HepG2 (cell line): ENCODE measurements around the gene HMBS. TPM values are rescaled to one million over a fixed set of nuclear protein-coding genes. Genes with fewer than 3 reads are reported as not detected.

Source experiments
- ATAC-seq: fragments of 200-7000 bp; cut with Tn5 transposase; 3 replicates; pipeline ENCODE4 v1.9.1; 2020; ENCODE audit warnings: mild to moderate bottlenecking, moderate library complexity
- BruUV-seq: library from RNA; stranded (reverse); fragments of 400-500 nt; replicated peaks from 2 replicates; lab custom pipeline; 2021; lab: Mats Ljungman, UMichigan
- CTCF ChIA-PET: fragments of 300-600 bp; formaldehyde crosslinking; extraction: SDS; loops from one replicate; lab custom pipeline; 2021; ENCODE audit warnings: low total read pairs, inconsistent platforms, low intra/inter-chr PET ratio; lab: Yijun Ruan, JAX
- POLR2A ChIA-PET: fragments of 350-600 bp; sonication (Branson Sonifier 250); formaldehyde crosslinking; loops from one replicate; lab custom pipeline; 2020; ENCODE audit warnings: antibody characterized with exemption, inconsistent platforms; lab: Yijun Ruan, JAX
- DNase-seq: peaks from one replicate; pipeline ENCODE4 v3.0.0-alpha.2; 2015; ENCODE audit warnings: low spot score
- FAIRE-seq: peaks from 3 replicates; lab custom pipeline; 2011; peaks lifted over from hg19 to GRCh38; lab: Jason Lieb, UNC
- H2AFZ ChIP-seq: one replicate; pipeline ENCODE4 v1.6.1; 2011; ENCODE audit warnings: low read length, inconsistent platforms
- H3K27ac ChIP-seq: fragments of 300-600 bp; 3 replicates; pipeline ENCODE4 v1.8.0; 2011; ENCODE audit warnings: mixed run types, mild to moderate bottlenecking, mixed read lengths, low read length, inconsistent platforms; ENCODE audit not compliant: insufficient read depth; ENCODE audit errors: extremely low read length
- H3K27me3 ChIP-seq, 2 experiments: fragments of 200-600 bp in 1 of 2; 2 replicates in 1 of 2; 3 replicates in 1 of 2; pipeline versions ENCODE4 v1.6.0 to v1.8.0; 2011; ENCODE audit warnings: low read length in 2 of 2, mild to moderate bottlenecking in 2 of 2, moderate library complexity in 2 of 2, inconsistent platforms in 1 of 2; ENCODE audit not compliant: insufficient read depth in 2 of 2, control insufficient read depth in 1 of 2
- H3K36me3 ChIP-seq, 2 experiments: fragments of 200-600 bp in 1 of 2; replicated peaks in 1 of 2; 2 replicates in 1 of 2; 3 replicates in 1 of 2; pipeline versions ENCODE4 v1.5.1 to v1.8.0; 2011; ENCODE audit warnings: low read length in 2 of 2, inconsistent platforms in 1 of 2; ENCODE audit not compliant: insufficient read depth in 2 of 2, control insufficient read depth in 1 of 2
- H3K4me1 ChIP-seq: 2 replicates; pipeline ENCODE4 v1.5.1; 2012; ENCODE audit warnings: low read length, inconsistent platforms; ENCODE audit not compliant: insufficient read depth
- H3K4me2 ChIP-seq: 2 replicates; pipeline ENCODE4 v1.6.0; 2011; ENCODE audit warnings: low read depth, low read length, inconsistent platforms
- H3K4me3 ChIP-seq, 3 experiments: fragments of 200-600 bp in 1 of 3; sonication (generic), shearing (Covaris generic) in 1 of 3; replicated peaks in 1 of 3; 2 replicates each; pipeline ENCODE4 v1.5.1; 2011 to 2016; ENCODE audit warnings: low read length in 3 of 3, inconsistent platforms in 2 of 3, low read depth in 2 of 3, mild to moderate bottlenecking in 2 of 3, control low read depth in 1 of 3, mixed read lengths in 1 of 3; ENCODE audit not compliant: insufficient read depth in 1 of 3
- H3K79me2 ChIP-seq: one replicate; pipeline ENCODE4 v1.6.1; 2011; ENCODE audit warnings: low read length, inconsistent platforms; ENCODE audit not compliant: insufficient read depth
- H3K9ac ChIP-seq: 2 replicates; pipeline ENCODE4 v1.6.0; 2011; ENCODE audit warnings: mild to moderate bottlenecking, low read depth, low read length, inconsistent platforms; ENCODE audit not compliant: insufficient read depth
- H3K9me3 ChIP-seq: 2 replicates; pipeline ENCODE4 v1.5.1; 2012; ENCODE audit warnings: mild to moderate bottlenecking, low read length
- H4K20me1 ChIP-seq: 2 replicates; pipeline ENCODE4 v1.6.0; 2011; ENCODE audit warnings: inconsistent platforms, mild to moderate bottlenecking, low read length, moderate library complexity; ENCODE audit not compliant: insufficient read depth
- CHD4 ChIP-seq: fragments of 200-600 bp; sonication (generic); IDR thresholded peaks from 2 replicates; pipeline ENCODE4 v1.7.0; 2017; ENCODE audit warnings: mild to moderate bottlenecking, low read length, borderline replicate concordance
- ELF3 ChIP-seq: IDR thresholded peaks from 2 replicates; pipeline ENCODE4 v1.6.1; 2016; ENCODE audit warnings: missing genetic modification reagents, missing compliant biosample characterization
- KLF9 ChIP-seq: IDR thresholded peaks from 2 replicates; pipeline ENCODE4 v1.6.1; 2016; ENCODE audit warnings: low read depth
- MTA1 ChIP-seq: sonication (generic); formaldehyde crosslinking; IDR thresholded peaks from 2 replicates; pipeline ENCODE4 v1.4.0; 2020; ENCODE audit warnings: missing genetic modification reagents, mild to moderate bottlenecking, borderline replicate concordance
- NFYC ChIP-seq: IDR thresholded peaks from 2 replicates; pipeline ENCODE4 v1.6.1; 2016; ENCODE audit warnings: missing genetic modification reagents, missing compliant biosample characterization
- NR2C2 ChIP-seq: sonication (generic); formaldehyde crosslinking; IDR thresholded peaks from 2 replicates; pipeline ENCODE4 v1.4.0; 2020; ENCODE audit warnings: missing genetic modification reagents, mild to moderate bottlenecking, moderate library complexity, borderline replicate concordance
- SOX6 ChIP-seq, 2 experiments: fragments of 450-650 bp in 1 of 2; sonication (generic) in 1 of 2; formaldehyde crosslinking in 1 of 2; IDR thresholded peaks; 2 replicates each; pipeline versions ENCODE4 v1.4.0 to v1.6.1; 2017 to 2020; ENCODE audit warnings: antibody characterized with exemption in 1 of 2, mild to moderate bottlenecking in 1 of 2, missing genetic modification reagents in 1 of 2
- SYNCRIP ChIP-seq: fragments of 200-400 bp; formaldehyde crosslinking; IDR thresholded peaks from 2 replicates; pipeline ENCODE4 v1.6.1; 2018; ENCODE audit warnings: mild to moderate bottlenecking, low read depth, low read length; ENCODE audit not compliant: insufficient read depth
- ZNF10 ChIP-seq: sonication (generic); formaldehyde crosslinking; IDR thresholded peaks from 2 replicates; pipeline ENCODE4 v1.4.0; 2020; ENCODE audit warnings: mild to moderate bottlenecking, low read depth, missing genetic modification reagents, borderline replicate concordance
- ZNF33B ChIP-seq: sonication (generic); formaldehyde crosslinking; IDR thresholded peaks from 2 replicates; pipeline ENCODE4 v1.5.1; 2020; ENCODE audit warnings: mild to moderate bottlenecking, missing genetic modification reagents
- ZNF629 ChIP-seq: sonication (generic); formaldehyde crosslinking; conservative IDR thresholded peaks from 2 replicates; pipeline ENCODE4 v1.5.0; 2020; ENCODE audit warnings: missing genetic modification reagents
- WGBS: methylation state at CpG from one replicate; pipeline ENCODE4 v1.1.6; 2017; ENCODE audit warnings: low lambda C conversion rate; 5-methylcytosine and 5-hydroxymethylcytosine counted together
- in situ Hi-C: cut with HindIII; loops from 2 replicates; pipeline ENCODE4 v1.10.0; 2017; ENCODE audit warnings: low pct_unique_long_range_greater_than_20kb; ENCODE audit not compliant: extremely low pct_ligation_motif_present
- intact Hi-C: fragments of 100-400 bp; cut with micrococcal nuclease; formaldehyde crosslinking; loops from one replicate; pipeline ENCODE4 v1.10.0; 2022; ENCODE audit not compliant: unreplicated experiment
- polyA plus RNA-seq, 8 experiments: library from polyadenylated mRNA; depleted of rRNA in 3 of 8; stranded (reverse) in 7 of 8; unstranded in 1 of 8; fragments of >200 nt; fragmentation: Illumina TruSeq in 4 of 8; extraction: Trizol in 4 of 8; gene quantifications; 2 replicates each; pipeline versions ENCODE4 v1.2.1 to v1.2.3, GENCODE V29; 2011 to 2016; ENCODE audit warnings: low read depth in 4 of 8, missing spikeins in 1 of 8, mixed read lengths in 1 of 8; ENCODE audit not compliant: insufficient read depth in 1 of 8
- total RNA-seq, 5 experiments: library from RNA; depleted of rRNA; stranded (reverse); fragments of >200 nt; fragmentation: Illumina TruSeq; extraction: Trizol; gene quantifications; 2 replicates each; pipeline ENCODE4 v1.2.3, GENCODE V29; 2016; ENCODE audit warnings: low read depth in 1 of 5
- TF ChIP-seq, protein P1 (sequence below), 2 experiments: IDR thresholded peaks; 2 replicates each; pipeline ENCODE4 v1.6.1; 2011 to 2012; ENCODE audit warnings: low read length in 2 of 2, borderline replicate concordance in 1 of 2, low read depth in 1 of 2, mild to moderate bottlenecking in 1 of 2, moderate library complexity in 1 of 2

HMBS gene
- total and polyA plus RNA-seq, 2 of the 13 experiments (the other 11 are each of a cell fraction or from before 2014, with no cell fraction given), result 9.4 to 46.9 TPM

GRCh38 chr11:119117004-119117706 is 32.5 kb downstream of the HMBS start:
- H3K36me3 ChIP-seq, result peaks cover 12 to 17% of the 10 kb centered on the region in 2 experiments
- H3K4me3 ChIP-seq, result no peak overlapping the region
- in situ Hi-C loops (no loop called here), intact Hi-C loops (no loop called here)
- no peaks in the 10 kb centered on the region for H4K20me1 ChIP-seq
- TF ChIP-seq KLF9 (CRISPR knock-in tag), result no peak
- TF ChIP-seq ZNF10, result no peak
- no peak for TF ChIP-seq NFYC
- TF ChIP-seq CHD4, result peak; percentile 56; the same call in 1 of the 2 replicates
- TF ChIP-seq ZNF33B (CRISPR knock-in tag), result no peak
- TF ChIP-seq ZNF629, result peak; percentile 88
- peaks cover 8% of the 10 kb centered on the region for H3K79me2 ChIP-seq
- DNase-seq (no peak), ATAC-seq (no peak), FAIRE-seq (no peak)
- H3K27ac ChIP-seq, result no peak overlapping the region
- peaks cover 13% of the 10 kb centered on the region for H3K4me1 ChIP-seq
- POLR2A ChIA-PET, result no interaction called here
- H3K27me3 ChIP-seq, result no peaks in the 10 kb centered on the region; a peak in 1 of 5 replicates
- no peak overlapping the region for H2AFZ ChIP-seq
- no peak overlapping the region for H3K9ac ChIP-seq
- no peak overlapping the region for H3K4me2 ChIP-seq
- H3K9me3 ChIP-seq, result no peaks in the 10 kb centered on the region
- CTCF ChIA-PET, result no interaction called here
- 87% methylated on average over 3 of the region's 3 CpGs for WGBS
- BruUV-seq, result no TSS peak

DNA sequence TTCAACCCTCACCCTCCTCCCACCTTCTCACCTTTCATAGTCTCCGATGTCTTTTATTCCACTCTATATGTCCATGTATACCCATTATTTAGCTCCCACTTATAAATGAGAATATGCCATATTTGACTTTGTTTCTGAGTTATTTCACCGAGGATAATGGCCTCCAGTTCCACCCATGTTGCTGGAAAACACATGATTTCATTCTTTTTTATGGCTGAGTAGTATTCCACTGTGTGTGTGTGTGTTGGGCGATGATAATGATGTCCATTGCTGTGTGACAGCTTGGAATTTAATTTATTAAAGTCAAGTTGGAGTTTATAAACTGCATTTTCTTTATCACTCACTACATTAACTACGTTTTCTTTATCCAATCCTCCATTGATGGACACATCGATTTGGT is 33.5 kb downstream of the HMBS start:
- CTCF ChIA-PET, result no interaction called here
- no peak for FAIRE-seq
- H3K36me3 ChIP-seq, result peaks cover 12% of the 10 kb centered on the region in 2 experiments
- H3K9me3 ChIP-seq, result no peaks in the 10 kb centered on the region
- intact Hi-C loops (no loop called here), in situ Hi-C loops (no loop called here)
- H2AFZ ChIP-seq, result no peak overlapping the region
- H3K4me1 ChIP-seq, result peaks cover 24% of the 10 kb centered on the region
- H3K4me3 ChIP-seq, result no peak overlapping the region
- 96% methylated on average over 5 of the region's 5 CpGs for WGBS
- H3K27ac ChIP-seq, result no peak overlapping the region
- no peaks in the 10 kb centered on the region for H4K20me1 ChIP-seq
- no peaks in the 10 kb centered on the region; a peak in 1 of 5 replicates for H3K27me3 ChIP-seq
- no TSS peak for BruUV-seq
- no peak for ATAC-seq
- no peak for DNase-seq
- POLR2A ChIA-PET, result interaction anchor here (1.3 kb wide), 1 partner anchor 11 kb away, joined by 3 read pairs; the partner anchor contains the start of gene C2CD2L
- H3K4me2 ChIP-seq, result no peak overlapping the region
- no peak overlapping the region for H3K9ac ChIP-seq
- H3K79me2 ChIP-seq, result peaks cover 17% of the 10 kb centered on the region
- TF ChIP-seq MTA1 (CRISPR knock-in tag) (no peak), SYNCRIP (no peak), NR2C2 (CRISPR knock-in tag) (no peak), ELF3 (CRISPR knock-in tag) (no peak), SOX6 (IDR thresholded peaks at IDR 0.05) (no peak), SOX6 (CRISPR knock-in tag; IDR thresholded peaks at IDR 0.05) (no peak)
- TF ChIP-seq, protein P1, sequence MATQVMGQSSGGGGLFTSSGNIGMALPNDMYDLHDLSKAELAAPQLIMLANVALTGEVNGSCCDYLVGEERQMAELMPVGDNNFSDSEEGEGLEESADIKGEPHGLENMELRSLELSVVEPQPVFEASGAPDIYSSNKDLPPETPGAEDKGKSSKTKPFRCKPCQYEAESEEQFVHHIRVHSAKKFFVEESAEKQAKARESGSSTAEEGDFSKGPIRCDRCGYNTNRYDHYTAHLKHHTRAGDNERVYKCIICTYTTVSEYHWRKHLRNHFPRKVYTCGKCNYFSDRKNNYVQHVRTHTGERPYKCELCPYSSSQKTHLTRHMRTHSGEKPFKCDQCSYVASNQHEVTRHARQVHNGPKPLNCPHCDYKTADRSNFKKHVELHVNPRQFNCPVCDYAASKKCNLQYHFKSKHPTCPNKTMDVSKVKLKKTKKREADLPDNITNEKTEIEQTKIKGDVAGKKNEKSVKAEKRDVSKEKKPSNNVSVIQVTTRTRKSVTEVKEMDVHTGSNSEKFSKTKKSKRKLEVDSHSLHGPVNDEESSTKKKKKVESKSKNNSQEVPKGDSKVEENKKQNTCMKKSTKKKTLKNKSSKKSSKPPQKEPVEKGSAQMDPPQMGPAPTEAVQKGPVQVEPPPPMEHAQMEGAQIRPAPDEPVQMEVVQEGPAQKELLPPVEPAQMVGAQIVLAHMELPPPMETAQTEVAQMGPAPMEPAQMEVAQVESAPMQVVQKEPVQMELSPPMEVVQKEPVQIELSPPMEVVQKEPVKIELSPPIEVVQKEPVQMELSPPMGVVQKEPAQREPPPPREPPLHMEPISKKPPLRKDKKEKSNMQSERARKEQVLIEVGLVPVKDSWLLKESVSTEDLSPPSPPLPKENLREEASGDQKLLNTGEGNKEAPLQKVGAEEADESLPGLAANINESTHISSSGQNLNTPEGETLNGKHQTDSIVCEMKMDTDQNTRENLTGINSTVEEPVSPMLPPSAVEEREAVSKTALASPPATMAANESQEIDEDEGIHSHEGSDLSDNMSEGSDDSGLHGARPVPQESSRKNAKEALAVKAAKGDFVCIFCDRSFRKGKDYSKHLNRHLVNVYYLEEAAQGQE (IDR thresholded peaks at IDR 0.05; ENCODE audit: borderline replicate concordance in 1 of 2, low read depth in 1 of 2, low read length in 2 of 2), result no peak
